NB4 (cell line): ENCODE measurements around the gene PHACTR3.

Source experiments
- DNase-seq: peaks from one replicate; pipeline ENCODE4 v3.0.0; 2010; ENCODE audit warnings: low read depth
- H3K4me3 ChIP-seq: one replicate; pipeline ENCODE4 v1.5.1; 2011; ENCODE audit warnings: mild to moderate bottlenecking, low read depth, low read length, moderate library complexity
- CTCF ChIP-seq: IDR thresholded peaks from one replicate; pipeline ENCODE4 v1.5.1; 2012; ENCODE audit warnings: low read depth, low read length
- MAX ChIP-seq: IDR thresholded peaks from 2 replicates; pipeline ENCODE4 v1.6.1; 2011; ENCODE audit warnings: low read depth, low read length
- MYC ChIP-seq: IDR thresholded peaks from 2 replicates; pipeline ENCODE4 v1.6.1; 2011; ENCODE audit warnings: low read depth, low read length
- POLR2A ChIP-seq: IDR thresholded peaks from 2 replicates; pipeline ENCODE4 v1.6.1; 2011; ENCODE audit warnings: mild to moderate bottlenecking; ENCODE audit not compliant: insufficient read length; ENCODE audit errors: extremely low read depth

The PHACTR3 gene

GRCh38 chr20:59579404-59580145 lies 24.8 kb upstream of the PHACTR3 start:
- H3K4me3 ChIP-seq = no peak overlapping the region
- DNase-seq = no peak
- TF ChIP-seq MAX (no peak), CTCF (no peak), MYC (no peak), POLR2A (no peak)

GRCh38 chr20:59580146-59580946 lies 24.0 kb upstream of the PHACTR3 start:
- TF ChIP-seq MYC = peak; percentile 64
- TF ChIP-seq CTCF = no peak
- TF ChIP-seq POLR2A = no peak
- TF ChIP-seq MAX = peak; percentile 66; the same call in 1 of the 2 replicates
- DNase-seq = peak; percentile 95
- no peak overlapping the region for H3K4me3 ChIP-seq

GRCh38 chr20:59580991-59581401 lies 23.3 kb upstream of the PHACTR3 start:
- TF ChIP-seq MAX = no peak
- TF ChIP-seq POLR2A = no peak
- no peak for TF ChIP-seq CTCF
- no peak for TF ChIP-seq MYC

GRCh38 chr20:59581993-59582679 lies 22.2 kb upstream of the PHACTR3 start:
- H3K4me3 ChIP-seq = no peak overlapping the region
- no peak for TF ChIP-seq MAX
- no peak for TF ChIP-seq CTCF
- no peak for TF ChIP-seq POLR2A
- TF ChIP-seq MYC = no peak

More at GRCh38 chr20:59580991-59581401, 23.3 kb upstream of the PHACTR3 start:
- no peak for DNase-seq
- no peak overlapping the region for H3K4me3 ChIP-seq

GRCh38 chr20:59583428-59584277 lies 20.7 kb upstream of the PHACTR3 start:
- no peak for DNase-seq
- TF ChIP-seq MYC = no peak
- TF ChIP-seq MAX = no peak
- TF ChIP-seq POLR2A = no peak
- TF ChIP-seq CTCF = no peak
- no peak overlapping the region for H3K4me3 ChIP-seq

More at GRCh38 chr20:59581993-59582679, 22.2 kb upstream of the PHACTR3 start:
- no peak for DNase-seq
